IgD-negative memory B cell (primary cell): ENCODE data around the gene ABCA7. TPM values are rescaled to one million over a fixed set of nuclear protein-coding genes. Genes with fewer than 3 reads are reported as not detected.

Experiments used
- H3K27ac Mint-ChIP-seq, 3 donors: one replicate each; pipeline ENCODE4 v1.8.0; 2020 to 2022; ENCODE audit warnings: mild to moderate bottlenecking in 3 of 3, mixed read lengths in 3 of 3, moderate library complexity in 1 of 3
- H3K27me3 Mint-ChIP-seq: one replicate; pipeline ENCODE4 v1.8.0; 2021; ENCODE audit warnings: mixed read lengths
- H3K36me3 Mint-ChIP-seq: one replicate; pipeline ENCODE4 v1.8.0; 2020; ENCODE audit warnings: mild to moderate bottlenecking, mixed read lengths
- H3K4me1 Mint-ChIP-seq, 3 donors: one replicate each; pipeline ENCODE4 v1.8.0; 2020 to 2022; ENCODE audit warnings: mixed read lengths in 3 of 3, mild to moderate bottlenecking in 1 of 3
- H3K4me3 Mint-ChIP-seq, 4 donors: one replicate each; pipeline ENCODE4 v1.8.0; 2020 to 2022; ENCODE audit warnings: mild to moderate bottlenecking in 4 of 4, mixed read lengths in 4 of 4, moderate library complexity in 3 of 4
- H3K9me3 Mint-ChIP-seq, 3 donors: one replicate each; pipeline ENCODE4 v1.8.0; 2020 to 2021; ENCODE audit warnings: mixed read lengths in 3 of 3, mild to moderate bottlenecking in 1 of 3
- polyA plus RNA-seq: library from polyadenylated mRNA; unstranded; fragments of 300-500 nt; fragmentation: Illumina TruSeq; gene quantifications from one replicate; pipeline ENCODE4 v1.2.3, GENCODE V29; 2021

Gene ABCA7
- polyA plus RNA-seq, 1 donor from 2014 or later = 21.4 TPM

DNA sequence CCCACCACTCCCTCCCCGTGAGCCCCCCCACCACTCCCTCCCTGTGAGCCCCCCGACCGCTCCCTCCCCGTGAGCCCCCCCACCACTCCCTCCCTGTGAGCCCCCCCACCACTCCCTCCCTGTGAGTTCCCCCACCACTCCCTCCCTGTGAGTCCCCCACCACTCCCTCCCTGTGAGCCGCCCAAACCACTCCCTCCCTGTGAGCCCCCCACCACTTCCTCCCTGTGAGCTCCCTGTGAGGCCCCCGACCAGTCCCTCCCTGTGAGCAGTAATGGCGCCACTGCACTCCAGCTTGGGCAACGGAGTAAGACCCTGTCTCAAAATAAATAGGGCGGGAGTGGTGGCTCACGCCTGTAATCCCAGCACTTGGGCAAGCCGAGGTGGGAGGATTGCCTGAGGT is 9.9 kb downstream of the ABCA7 start:
- H3K27ac Mint-ChIP-seq = peak overlapping the region in 1 of 3 donors; percentile 23
- H3K4me1 Mint-ChIP-seq = peaks cover 2 to 6% (median 3%) of the 10 kb centered on the region in 3 donors
- H3K4me3 Mint-ChIP-seq = no peak overlapping the region
- H3K9me3 Mint-ChIP-seq = no peaks in the 10 kb centered on the region
- peaks cover 3% of the 10 kb centered on the region for H3K36me3 Mint-ChIP-seq
- H3K27me3 Mint-ChIP-seq = no peaks in the 10 kb centered on the region

DNA sequence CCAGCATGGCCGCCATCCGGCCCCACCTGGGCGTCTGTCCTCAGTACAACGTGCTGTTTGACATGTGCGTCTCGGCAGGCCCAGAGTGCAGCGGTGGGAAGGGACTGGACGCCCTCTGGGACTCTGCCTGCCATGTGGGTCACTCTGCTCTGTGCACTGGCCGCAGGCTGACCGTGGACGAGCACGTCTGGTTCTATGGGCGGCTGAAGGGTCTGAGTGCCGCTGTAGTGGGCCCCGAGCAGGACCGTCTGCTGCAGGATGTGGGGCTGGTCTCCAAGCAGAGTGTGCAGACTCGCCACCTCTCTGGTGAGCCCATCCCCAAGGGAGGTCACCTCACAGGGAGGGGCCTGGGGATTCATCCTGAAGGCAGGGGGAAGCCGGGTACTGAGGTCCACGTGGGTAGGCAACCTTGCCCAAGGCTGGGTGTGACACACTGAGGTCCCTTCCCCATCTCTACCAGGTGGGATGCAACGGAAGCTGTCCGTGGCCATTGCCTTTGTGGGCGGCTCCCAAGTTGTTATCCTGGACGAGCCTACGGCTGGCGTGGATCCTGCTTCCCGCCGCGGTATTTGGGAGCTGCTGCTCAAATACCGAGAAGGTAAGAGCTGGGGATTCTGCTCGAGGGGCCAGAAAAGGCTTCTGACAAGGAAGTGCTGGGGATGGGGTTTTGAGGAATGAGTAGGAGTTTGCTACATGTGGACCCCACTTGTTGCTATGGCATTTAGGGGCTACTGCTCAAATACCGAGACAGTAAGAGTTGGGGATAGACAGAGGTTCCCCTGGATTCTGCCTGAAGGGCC is 11.3 kb downstream of the ABCA7 start:
- H3K9me3 Mint-ChIP-seq = no peaks in the 10 kb centered on the region
- no peaks in the 10 kb centered on the region for H3K36me3 Mint-ChIP-seq
- H3K27ac Mint-ChIP-seq = peak overlapping the region in 1 of 3 donors; percentile 59
- H3K27me3 Mint-ChIP-seq = no peaks in the 10 kb centered on the region
- no peaks in the 10 kb centered on the region for H3K4me1 Mint-ChIP-seq
- no peak overlapping the region for H3K4me3 Mint-ChIP-seq

DNA sequence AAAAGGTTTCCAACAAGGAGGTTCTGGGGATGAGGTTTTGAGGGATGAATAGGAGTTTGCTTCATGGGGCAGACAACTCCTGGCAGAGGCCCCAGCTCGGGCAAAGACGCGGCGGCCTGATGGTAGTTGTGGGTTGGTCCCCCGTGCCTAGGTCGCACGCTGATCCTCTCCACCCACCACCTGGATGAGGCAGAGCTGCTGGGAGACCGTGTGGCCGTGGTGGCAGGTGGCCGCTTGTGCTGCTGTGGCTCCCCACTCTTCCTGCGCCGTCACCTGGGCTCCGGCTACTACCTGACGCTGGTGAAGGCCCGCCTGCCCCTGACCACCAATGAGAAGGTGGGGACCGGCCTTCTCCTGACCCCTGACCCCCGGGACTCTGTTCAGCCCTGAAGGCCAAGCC is 11.9 kb downstream of the ABCA7 start:
- Mint-ChIP-seq H3K27me3 (no peaks in the 10 kb centered on the region), H3K4me1 (peaks cover 0 to 3% (median 0%) of the 10 kb centered on the region in 3 donors), H3K27ac (peak overlapping the region in 1 of 3 donors; percentile 59), H3K36me3 (no peaks in the 10 kb centered on the region), H3K4me3 (no peak overlapping the region), H3K9me3 (no peaks in the 10 kb centered on the region)

DNA sequence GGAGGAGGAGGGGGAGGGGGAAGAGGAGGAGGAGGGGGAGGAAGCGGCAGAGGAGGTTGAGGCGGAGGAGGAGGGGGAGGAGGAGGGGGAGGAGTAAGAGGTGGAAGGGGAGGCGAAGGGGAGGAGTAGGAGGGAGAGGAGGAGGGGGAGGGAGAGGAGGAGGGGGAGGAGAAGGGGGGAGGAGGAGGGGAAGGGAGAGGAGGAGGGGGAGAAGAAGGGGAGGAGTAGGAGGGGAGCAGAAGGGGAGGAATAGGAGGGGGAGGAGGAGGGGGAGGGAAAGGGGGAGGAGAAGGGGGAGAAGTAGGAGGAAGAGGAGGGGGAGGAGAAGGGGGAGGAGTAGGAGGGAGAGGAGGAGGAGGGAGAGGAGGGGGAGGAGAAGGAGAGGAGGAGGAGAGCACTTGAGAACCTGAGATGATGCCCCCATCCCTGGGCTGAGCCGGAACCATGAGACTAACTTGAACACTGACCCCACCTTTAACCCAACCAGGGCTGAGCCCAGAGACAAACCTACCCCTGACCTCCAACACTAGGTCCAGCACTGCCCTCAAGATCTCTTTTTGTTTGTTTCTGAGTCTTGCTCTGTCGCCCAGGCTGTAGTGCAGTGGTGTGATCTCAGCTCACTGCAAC is 12.6 kb downstream of the ABCA7 start:
- no peaks in the 10 kb centered on the region for H3K27me3 Mint-ChIP-seq
- no peaks in the 10 kb centered on the region for H3K9me3 Mint-ChIP-seq
- H3K4me3 Mint-ChIP-seq = no peak overlapping the region
- H3K4me1 Mint-ChIP-seq = peaks cover 4 to 8% (median 5%) of the 10 kb centered on the region in 3 donors
- H3K27ac Mint-ChIP-seq = no peak overlapping the region
- no peaks in the 10 kb centered on the region for H3K36me3 Mint-ChIP-seq

DNA sequence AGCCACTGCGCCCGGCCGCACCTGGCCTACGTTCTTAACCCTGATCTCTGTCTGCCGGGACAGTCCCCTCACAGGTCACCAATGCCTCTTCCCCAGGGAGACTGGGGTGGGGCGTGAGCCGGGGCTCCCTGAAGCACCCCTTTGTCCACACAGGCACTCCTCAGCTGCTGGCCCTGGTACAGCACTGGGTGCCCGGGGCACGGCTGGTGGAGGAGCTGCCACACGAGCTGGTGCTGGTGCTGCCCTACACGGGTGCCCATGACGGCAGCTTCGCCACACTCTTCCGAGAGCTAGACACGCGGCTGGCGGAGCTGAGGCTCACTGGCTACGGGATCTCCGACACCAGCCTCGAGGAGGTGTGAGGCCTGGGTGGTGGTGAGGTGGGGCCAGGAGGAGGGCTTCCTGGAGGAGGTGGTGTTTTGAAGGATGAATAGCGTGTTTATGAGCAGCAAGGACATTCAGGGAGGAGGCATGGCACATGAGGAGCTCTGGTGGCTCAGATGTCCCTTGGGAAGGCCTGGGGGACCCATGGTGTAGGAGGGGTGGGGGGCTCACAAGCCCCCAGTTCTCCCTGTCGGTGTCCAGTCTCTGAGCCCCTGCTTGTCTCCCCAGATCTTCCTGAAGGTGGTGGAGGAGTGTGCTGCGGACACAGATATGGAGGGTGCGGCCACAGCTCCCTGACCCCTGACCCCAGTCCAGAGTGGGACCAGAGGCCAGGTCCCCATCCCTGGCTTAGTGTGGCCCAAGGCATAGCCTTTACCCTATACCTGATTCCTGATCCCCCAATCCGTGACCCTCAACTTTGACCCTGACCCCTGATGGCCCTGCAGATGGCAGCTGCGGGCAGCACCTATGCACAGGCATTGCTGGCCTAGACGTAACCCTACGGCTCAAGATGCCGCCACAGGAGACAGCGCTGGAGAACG is 13.5 kb downstream of the ABCA7 start:
- Mint-ChIP-seq H3K4me1 (peaks cover 13 to 16% (median 14%) of the 10 kb centered on the region in 3 donors), H3K27me3 (no peaks in the 10 kb centered on the region), H3K36me3 (peaks cover 4% of the 10 kb centered on the region), H3K27ac (no peak overlapping the region), H3K9me3 (no peaks in the 10 kb centered on the region), H3K4me3 (no peak overlapping the region)

DNA sequence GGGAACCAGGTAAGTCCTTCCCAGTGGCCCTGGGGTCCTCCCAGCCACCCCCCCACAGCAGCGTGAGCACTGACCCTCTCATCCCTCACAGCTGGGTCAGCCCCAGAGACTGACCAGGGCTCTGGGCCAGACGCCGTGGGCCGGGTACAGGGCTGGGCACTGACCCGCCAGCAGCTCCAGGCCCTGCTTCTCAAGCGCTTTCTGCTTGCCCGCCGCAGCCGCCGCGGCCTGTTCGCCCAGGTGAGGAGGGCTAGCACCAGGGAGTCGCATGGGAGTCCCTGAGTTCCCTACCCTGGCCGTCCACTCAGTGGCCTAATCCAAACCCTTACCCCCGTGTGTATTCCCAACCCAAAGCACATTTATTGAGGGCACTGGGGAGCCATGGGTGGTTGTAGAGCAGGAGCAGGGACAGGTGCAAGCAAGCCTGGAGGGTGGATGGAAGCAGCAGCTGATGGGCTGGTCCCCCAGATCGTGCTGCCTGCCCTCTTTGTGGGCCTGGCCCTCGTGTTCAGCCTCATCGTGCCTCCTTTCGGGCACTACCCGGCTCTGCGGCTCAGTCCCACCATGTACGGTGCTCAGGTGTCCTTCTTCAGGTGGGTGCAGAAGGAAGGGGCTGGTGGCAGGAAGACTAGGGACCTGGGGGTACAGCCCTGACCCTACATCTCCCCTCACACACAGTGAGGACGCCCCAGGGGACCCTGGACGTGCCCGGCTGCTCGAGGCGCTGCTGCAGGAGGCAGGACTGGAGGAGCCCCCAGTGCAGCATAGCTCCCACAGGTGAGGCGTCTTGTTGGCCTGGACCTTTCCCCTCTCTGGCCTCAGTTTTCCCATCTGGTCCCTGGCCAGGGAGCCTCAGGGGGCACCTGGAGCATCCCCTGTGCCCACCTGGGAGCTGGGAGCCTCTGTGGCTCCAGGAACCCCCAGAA is 14.5 kb downstream of the ABCA7 start:
- Mint-ChIP-seq H3K4me1 (peaks cover 13 to 18% (median 14%) of the 10 kb centered on the region in 3 donors), H3K27me3 (no peaks in the 10 kb centered on the region), H3K9me3 (no peaks in the 10 kb centered on the region), H3K27ac (no peak overlapping the region), H3K36me3 (peaks cover 4% of the 10 kb centered on the region), H3K4me3 (no peak overlapping the region)

DNA sequence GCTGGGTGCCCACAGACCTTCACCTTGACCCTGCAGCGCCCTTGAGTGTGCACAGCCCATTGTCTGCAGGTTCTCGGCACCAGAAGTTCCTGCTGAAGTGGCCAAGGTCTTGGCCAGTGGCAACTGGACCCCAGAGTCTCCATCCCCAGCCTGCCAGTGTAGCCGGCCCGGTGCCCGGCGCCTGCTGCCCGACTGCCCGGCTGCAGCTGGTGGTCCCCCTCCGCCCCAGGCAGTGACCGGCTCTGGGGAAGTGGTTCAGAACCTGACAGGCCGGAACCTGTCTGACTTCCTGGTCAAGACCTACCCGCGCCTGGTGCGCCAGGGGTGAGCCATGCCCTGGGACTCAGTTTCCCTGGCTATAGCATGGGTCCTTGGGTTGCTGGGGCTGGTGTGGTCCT is 15.1 kb downstream of the ABCA7 start:
- Mint-ChIP-seq H3K36me3 (peaks cover 7% of the 10 kb centered on the region), H3K27me3 (no peaks in the 10 kb centered on the region), H3K9me3 (no peaks in the 10 kb centered on the region), H3K27ac (no peak overlapping the region), H3K4me3 (no peak overlapping the region), H3K4me1 (peaks cover 13 to 18% (median 14%) of the 10 kb centered on the region in 3 donors)

DNA sequence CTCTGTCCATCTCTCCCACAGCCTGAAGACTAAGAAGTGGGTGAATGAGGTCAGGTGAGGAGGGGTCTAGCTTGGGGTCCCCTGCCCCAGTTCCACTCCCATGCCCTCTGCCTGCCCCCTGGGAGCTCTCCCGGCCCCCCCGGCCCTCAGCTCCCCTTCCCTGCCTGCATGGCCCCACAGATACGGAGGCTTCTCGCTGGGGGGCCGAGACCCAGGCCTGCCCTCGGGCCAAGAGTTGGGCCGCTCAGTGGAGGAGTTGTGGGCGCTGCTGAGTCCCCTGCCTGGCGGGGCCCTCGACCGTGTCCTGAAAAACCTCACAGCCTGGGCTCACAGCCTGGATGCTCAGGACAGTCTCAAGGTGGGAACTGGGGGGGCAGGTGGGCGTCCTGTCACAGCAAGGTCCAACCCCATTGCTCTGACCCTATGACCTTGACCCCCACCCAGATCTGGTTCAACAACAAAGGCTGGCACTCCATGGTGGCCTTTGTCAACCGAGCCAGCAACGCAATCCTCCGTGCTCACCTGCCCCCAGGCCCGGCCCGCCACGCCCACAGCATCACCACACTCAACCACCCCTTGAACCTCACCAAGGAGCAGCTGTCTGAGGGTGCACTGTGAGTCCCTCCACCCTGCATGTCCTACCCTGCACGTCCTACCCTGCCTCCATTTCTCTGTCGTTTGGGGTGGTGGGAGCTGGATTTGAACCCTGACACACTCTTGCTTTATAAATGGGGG is 16.1 kb downstream of the ABCA7 start:
- H3K27ac Mint-ChIP-seq = peak overlapping the region in 1 of 3 donors; percentile 31
- H3K4me1 Mint-ChIP-seq = peaks cover 13 to 18% (median 14%) of the 10 kb centered on the region in 3 donors
- H3K4me3 Mint-ChIP-seq = no peak overlapping the region
- no peaks in the 10 kb centered on the region for H3K9me3 Mint-ChIP-seq
- no peaks in the 10 kb centered on the region for H3K27me3 Mint-ChIP-seq
- H3K36me3 Mint-ChIP-seq = peaks cover 7% of the 10 kb centered on the region

DNA sequence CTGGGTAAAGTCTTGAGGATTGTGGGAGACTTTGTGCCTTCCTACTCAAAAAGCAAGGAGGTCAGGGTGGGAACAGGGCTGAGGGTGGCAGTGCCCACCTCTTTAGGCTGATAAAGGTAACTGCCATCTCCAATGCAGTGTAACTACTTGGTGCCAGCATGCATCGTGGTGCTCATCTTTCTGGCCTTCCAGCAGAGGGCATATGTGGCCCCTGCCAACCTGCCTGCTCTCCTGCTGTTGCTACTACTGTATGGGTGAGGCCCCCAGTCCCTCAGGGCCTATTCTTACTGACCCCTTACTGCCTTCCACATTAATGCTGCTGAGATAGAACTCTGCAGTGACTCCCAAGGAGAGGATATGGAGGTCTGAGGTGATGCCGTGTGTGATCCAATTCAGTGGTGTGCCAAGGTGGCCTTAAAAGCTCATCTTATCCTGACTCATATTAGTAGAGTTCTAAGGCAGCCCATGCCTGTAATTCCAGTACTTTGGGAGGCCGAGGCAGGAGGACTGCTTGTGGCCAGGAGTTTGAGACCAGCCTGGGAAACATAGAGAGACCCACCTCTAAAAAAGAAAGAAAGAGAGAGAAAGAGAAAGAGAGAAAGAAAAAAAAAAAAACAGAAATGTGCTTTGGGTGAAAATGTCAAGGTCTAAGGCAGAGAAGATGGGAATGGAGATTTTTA is 17.4 kb downstream of the ABCA7 start:
- no peaks in the 10 kb centered on the region for H3K9me3 Mint-ChIP-seq
- peaks cover 13 to 18% (median 14%) of the 10 kb centered on the region in 3 donors for H3K4me1 Mint-ChIP-seq
- peak overlapping the region in 3 of 4 donors; percentile 70 to 89 (median 83) for H3K4me3 Mint-ChIP-seq
- H3K27ac Mint-ChIP-seq = peak overlapping the region in 1 of 3 donors; percentile 61
- peaks cover 7% of the 10 kb centered on the region for H3K36me3 Mint-ChIP-seq
- H3K27me3 Mint-ChIP-seq = no peaks in the 10 kb centered on the region

DNA sequence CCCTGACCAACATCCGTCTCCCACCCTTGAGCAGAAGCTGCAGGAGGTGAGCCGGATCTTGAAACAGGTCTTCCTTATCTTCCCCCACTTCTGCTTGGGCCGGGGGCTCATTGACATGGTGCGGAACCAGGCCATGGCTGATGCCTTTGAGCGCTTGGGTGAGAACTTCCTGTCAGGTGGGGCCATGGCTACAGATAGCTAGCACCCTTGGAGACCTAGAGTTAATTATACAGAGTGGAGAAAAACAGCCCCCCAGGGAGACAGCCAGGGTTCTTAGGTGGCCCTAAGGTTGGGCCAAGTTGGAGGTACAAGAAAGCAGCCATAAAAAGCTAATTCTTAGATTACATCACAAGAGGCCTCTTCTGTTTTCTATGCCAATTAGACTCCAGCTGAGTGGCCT is 18.2 kb downstream of the ABCA7 start:
- Mint-ChIP-seq H3K4me1 (peaks cover 13 to 18% (median 14%) of the 10 kb centered on the region in 3 donors), H3K36me3 (peaks cover 7% of the 10 kb centered on the region), H3K9me3 (no peaks in the 10 kb centered on the region), H3K4me3 (no peak overlapping the region), H3K27ac (peak overlapping the region; percentile 16 to 35 (median 27)), H3K27me3 (no peaks in the 10 kb centered on the region)

DNA sequence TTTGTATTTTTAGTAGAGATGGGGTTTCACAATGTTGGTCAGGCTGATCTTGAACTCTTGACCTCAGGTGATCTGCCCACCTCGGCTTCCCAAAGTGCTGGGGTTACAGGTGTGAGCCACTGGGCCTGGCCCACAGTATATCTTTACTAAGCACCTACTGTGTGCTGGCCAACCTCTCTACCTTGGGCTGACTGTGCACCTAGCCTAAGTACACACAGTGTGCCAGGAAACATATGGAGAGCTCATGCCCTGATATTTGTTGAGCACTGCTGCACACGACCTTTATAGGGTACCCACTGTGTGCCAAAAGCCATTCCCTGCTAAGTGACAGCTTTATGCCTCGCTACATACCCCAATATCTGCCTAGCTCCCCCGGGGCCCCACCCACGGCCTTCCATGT is 20.8 kb downstream of the ABCA7 start:
- Mint-ChIP-seq H3K27me3 (no peaks in the 10 kb centered on the region), H3K27ac (no peak overlapping the region), H3K9me3 (no peaks in the 10 kb centered on the region)

DNA sequence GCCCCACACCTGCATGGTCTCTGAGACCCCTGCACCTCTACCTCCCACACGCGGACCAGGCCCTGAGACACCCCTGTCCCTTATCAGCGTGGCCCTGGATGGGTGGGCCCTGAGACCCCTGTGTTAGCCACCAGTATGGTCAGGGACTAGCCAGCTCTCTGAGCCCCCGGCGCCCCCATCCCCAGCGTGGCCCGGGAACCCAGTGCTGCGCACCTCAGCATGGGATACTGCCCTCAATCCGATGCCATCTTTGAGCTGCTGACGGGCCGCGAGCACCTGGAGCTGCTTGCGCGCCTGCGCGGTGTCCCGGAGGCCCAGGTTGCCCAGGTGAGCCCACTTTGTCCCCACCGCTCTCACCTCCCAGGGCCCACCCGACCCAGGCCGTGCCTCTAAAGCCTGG is 22.1 kb downstream of the ABCA7 start:
- peaks cover 13 to 32% (median 15%) of the 10 kb centered on the region in 3 donors for H3K4me1 Mint-ChIP-seq

More for the DNA sequence above, 20.8 kb downstream of the ABCA7 start:
- peaks cover 7% of the 10 kb centered on the region for H3K36me3 Mint-ChIP-seq
- H3K4me1 Mint-ChIP-seq = peaks cover 13 to 35% (median 16%) of the 10 kb centered on the region in 3 donors
- no peak overlapping the region for H3K4me3 Mint-ChIP-seq

More for the DNA sequence above, 22.1 kb downstream of the ABCA7 start:
- peak overlapping the region in 1 of 3 donors; percentile 57 for H3K27ac Mint-ChIP-seq
- no peak overlapping the region for H3K4me3 Mint-ChIP-seq
- peaks cover 7% of the 10 kb centered on the region for H3K36me3 Mint-ChIP-seq
- H3K27me3 Mint-ChIP-seq = no peaks in the 10 kb centered on the region
- H3K9me3 Mint-ChIP-seq = no peaks in the 10 kb centered on the region
